B cell (primary cell): ENCODE results near the gene TMEM35B.

Source experiments
- CTCF ChIP-seq: fragments of 200-600 bp; IDR thresholded peaks from one replicate; pipeline ENCODE4 v1.8.0; 2022; ENCODE audit warnings: antibody characterized with exemption, mild to moderate bottlenecking
- EZH2 ChIP-seq: IDR thresholded peaks from 2 replicates; pipeline ENCODE4 v1.6.1; 2012; ENCODE audit warnings: borderline replicate concordance, low read depth, mild to moderate bottlenecking, moderate library complexity, low read length; ENCODE audit not compliant: insufficient read depth, poor library complexity, severe bottlenecking

DNA sequence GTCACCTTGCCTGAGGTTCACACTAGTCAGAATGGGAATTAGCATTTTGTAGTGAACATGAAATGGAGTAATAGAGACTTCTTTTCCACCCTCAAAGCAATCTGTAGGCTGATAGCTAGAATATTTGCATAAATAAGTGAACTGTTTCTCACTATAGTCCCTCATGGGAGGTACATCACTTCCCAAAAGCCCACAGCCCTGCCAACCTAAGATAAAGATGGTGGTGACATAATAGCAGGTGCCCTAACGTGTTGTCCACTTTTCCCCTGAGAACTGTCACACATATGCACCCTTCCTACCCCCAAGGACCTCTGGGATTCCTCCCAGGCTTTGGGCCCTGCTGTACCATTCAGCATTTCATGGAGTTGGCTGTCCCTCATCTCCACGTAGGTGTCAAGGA lies 4.4 kb downstream of the TMEM35B start:
- TF ChIP-seq CTCF (no peak), EZH2 (no peak)
